Effector memory CD8-positive, alpha-beta T cell (primary cell): ENCODE results near the gene MAGI1.

Experiments used
- ATAC-seq: fragments of 150-1000 bp; cut with Tn5 transposase; replicated peaks from 2 replicates; pipeline ENCODE4 v1.10.0; 2021; ENCODE audit warnings: mild to moderate bottlenecking, moderate library complexity
- DNase-seq, 3 experiments: peaks; one replicate each; pipeline ENCODE4 v3.0.0; 2021
- H3K27ac Mint-ChIP-seq, 2 donors: one replicate each; pipeline ENCODE4 v1.8.0; 2022; ENCODE audit warnings: mild to moderate bottlenecking in 2 of 2, mixed read lengths in 2 of 2, moderate library complexity in 2 of 2
- H3K27me3 Mint-ChIP-seq, 2 donors: one replicate each; pipeline ENCODE4 v1.8.0; 2022; ENCODE audit warnings: mixed read lengths in 2 of 2
- H3K36me3 Mint-ChIP-seq: one replicate; pipeline ENCODE4 v1.8.0; 2022; ENCODE audit warnings: mild to moderate bottlenecking, moderate library complexity, mixed read lengths; ENCODE audit not compliant: insufficient read depth
- H3K4me1 Mint-ChIP-seq, 2 donors: one replicate each; pipeline ENCODE4 v1.8.0; 2022; ENCODE audit warnings: low read depth in 2 of 2, mixed read lengths in 2 of 2
- H3K4me3 Mint-ChIP-seq, 2 donors: one replicate each; pipeline ENCODE4 v1.8.0; 2022; ENCODE audit warnings: mild to moderate bottlenecking in 2 of 2, mixed read lengths in 2 of 2, moderate library complexity in 2 of 2
- H3K9me3 Mint-ChIP-seq, 2 donors: one replicate each; pipeline ENCODE4 v1.8.0; 2022; ENCODE audit warnings: mixed read lengths in 2 of 2

The MAGI1 gene

DNA sequence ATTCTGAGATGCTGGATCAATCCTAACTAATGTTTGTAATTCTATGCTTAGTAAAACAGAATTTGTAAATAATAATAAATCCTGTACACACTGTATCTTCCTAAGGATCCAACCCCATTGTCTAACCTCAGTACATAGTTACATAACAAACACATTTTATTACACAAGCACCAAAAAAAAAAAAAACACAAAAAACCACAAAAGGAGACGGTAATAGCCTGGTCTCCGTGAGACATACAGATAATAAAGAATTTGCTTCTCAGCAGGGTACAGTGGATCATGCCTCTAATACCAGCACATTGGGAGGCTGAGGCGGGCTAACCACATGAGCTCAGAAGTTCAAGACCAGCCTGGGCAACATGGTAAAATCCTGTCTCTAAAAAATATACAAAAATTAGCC lies 558.7 kb downstream of the MAGI1 start:
- Mint-ChIP-seq H3K36me3 (no peaks in the 10 kb centered on the region), H3K9me3 (peaks cover 2 to 8% of the 10 kb centered on the region in 2 donors), H3K27ac (no peak overlapping the region), H3K4me1 (no peaks in the 10 kb centered on the region), H3K4me3 (no peak overlapping the region), H3K27me3 (no peaks in the 10 kb centered on the region)
- ATAC-seq: no peak
- DNase-seq: no peak

DNA sequence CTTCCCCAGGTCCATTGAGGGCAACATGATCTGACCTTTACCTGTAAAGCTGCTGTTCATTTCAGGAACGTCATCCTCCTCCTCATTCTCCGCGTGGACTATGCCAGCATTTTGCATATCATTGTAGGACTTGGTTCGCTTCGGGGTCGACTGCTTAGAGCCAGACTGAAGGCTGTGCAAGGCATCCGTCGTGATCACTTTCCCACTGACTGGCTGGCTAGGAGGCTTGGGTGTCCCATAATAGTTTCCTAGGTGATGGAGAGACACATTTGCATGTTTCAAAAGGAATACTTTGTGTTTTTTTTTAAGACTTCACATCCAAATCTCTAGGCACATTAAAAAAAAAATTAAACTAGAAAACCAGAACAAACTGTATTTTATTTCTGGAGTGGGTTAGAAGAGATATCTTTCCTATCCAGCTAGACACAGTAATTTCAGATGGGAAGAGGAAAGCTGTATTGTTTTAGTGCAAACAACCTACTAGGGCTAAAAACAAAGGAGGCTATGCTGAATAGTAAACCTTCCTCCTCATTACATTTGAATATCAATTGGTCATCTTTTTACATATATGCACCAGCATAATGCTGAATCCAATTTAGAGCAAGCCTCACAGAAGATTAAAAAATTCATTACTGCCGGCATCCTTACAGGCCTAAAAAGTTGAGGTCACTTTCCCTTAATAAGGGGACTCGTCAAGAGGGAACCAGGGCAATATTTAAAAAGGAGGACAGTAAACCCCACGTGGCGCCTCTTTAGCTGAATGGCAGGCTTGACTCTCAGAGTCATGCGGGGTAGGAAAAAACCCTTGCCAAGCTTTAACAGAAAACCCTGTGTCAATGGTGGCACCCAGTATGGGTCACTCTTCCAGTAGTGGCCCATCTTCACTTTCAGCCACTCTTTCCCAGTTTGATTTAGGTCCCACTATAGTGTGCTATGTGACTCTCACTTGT lies 559.9 kb downstream of the MAGI1 start:
- no peaks in the 10 kb centered on the region for H3K27me3 Mint-ChIP-seq
- peaks cover 0 to 2% of the 10 kb centered on the region in 2 donors for H3K9me3 Mint-ChIP-seq
- H3K4me1 Mint-ChIP-seq: no peaks in the 10 kb centered on the region
- ATAC-seq: no peak
- no peak overlapping the region for H3K4me3 Mint-ChIP-seq
- H3K27ac Mint-ChIP-seq: no peak overlapping the region
- no peaks in the 10 kb centered on the region for H3K36me3 Mint-ChIP-seq
- DNase-seq: no peak

DNA sequence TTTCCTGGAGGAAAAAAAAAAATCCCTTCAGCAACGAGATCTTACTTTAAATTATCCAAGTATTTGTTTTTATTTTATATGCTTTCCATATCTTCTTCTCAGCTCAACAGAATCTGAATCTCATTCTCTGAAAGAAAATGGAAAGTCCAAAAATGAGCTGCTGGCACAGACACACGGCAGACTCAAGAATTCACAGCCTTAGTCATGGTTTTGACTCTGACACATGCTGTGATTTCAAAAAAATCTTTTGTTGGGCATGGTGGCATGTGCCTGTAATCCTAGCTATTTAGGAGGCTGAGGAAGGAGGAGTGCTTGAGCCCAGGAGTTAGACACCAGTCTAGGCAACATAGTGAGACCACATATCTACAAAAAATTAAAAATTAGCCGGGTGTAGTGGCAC lies 565.0 kb downstream of the MAGI1 start:
- H3K4me1 Mint-ChIP-seq: no peaks in the 10 kb centered on the region
- DNase-seq: no peak
- H3K4me3 Mint-ChIP-seq: no peak overlapping the region
- H3K27me3 Mint-ChIP-seq: no peaks in the 10 kb centered on the region
- H3K36me3 Mint-ChIP-seq: no peaks in the 10 kb centered on the region
- no peak overlapping the region for H3K27ac Mint-ChIP-seq
- H3K9me3 Mint-ChIP-seq: peaks cover 0 to 2% of the 10 kb centered on the region in 2 donors
- ATAC-seq: no peak

DNA sequence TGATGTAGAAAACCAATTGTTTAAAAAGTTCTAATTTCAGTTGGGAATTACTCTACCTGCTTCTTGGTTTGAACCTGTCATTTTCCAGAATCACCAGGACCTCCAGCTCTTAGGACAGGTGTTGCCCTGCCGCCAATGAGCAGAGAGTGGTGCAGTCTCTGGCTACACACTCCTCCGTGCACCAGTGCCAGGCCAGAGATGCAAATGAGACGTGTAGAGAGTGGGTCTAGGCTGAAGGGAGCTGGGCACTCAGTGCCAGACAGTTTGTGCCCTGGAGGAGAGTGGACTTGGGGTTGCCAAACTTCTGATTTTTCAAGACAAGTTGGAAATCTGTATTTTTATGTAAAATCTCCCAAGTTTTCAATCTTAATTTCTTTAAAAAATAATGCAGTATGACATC lies 566.2 kb downstream of the MAGI1 start:
- H3K4me3 Mint-ChIP-seq: no peak overlapping the region
- H3K36me3 Mint-ChIP-seq: no peaks in the 10 kb centered on the region
- ATAC-seq: no peak
- no peak for DNase-seq
- H3K4me1 Mint-ChIP-seq: no peaks in the 10 kb centered on the region
- H3K27me3 Mint-ChIP-seq: no peaks in the 10 kb centered on the region
- no peak overlapping the region for H3K27ac Mint-ChIP-seq
- peaks cover 0 to 2% of the 10 kb centered on the region in 2 donors for H3K9me3 Mint-ChIP-seq

DNA sequence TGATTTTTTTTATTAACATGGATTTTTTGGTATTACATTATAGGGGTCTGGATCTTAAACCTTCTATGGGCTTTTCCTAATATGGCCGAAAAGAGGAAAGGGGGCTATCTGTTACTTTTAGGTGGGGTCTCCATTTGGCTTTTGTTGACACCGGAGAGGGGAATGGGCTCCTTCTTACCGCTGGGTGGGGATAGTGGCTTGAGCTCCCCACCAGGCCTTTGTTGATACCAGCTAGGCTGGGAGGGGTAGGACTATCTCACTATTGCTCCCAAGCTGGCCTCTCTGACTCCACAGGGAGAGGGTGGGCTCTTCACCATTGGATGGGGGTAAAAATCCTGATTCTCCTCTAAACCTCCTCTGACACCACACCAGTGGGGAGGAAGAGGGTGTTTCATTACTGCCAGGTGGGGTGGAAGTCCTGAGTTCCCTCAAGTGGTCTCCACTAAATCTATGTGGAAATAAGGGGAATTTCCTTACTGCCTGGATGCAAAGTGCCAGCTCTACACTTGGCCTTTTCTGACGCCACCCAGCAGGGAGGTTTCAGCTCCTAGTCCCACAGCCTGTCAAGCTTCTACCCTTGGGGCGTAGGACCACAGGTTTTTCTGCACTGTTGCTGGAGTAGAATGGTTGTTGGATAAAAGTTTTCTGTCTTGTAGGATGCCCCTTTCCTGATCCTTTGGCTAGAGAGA lies 572.3 kb downstream of the MAGI1 start:
- no peaks in the 10 kb centered on the region for H3K4me1 Mint-ChIP-seq
- no peaks in the 10 kb centered on the region for H3K27me3 Mint-ChIP-seq
- H3K36me3 Mint-ChIP-seq: no peaks in the 10 kb centered on the region
- ATAC-seq (no peak), DNase-seq (no peak)
- peaks cover 4 to 23% of the 10 kb centered on the region in 2 donors for H3K9me3 Mint-ChIP-seq
- H3K27ac Mint-ChIP-seq: no peak overlapping the region
- H3K4me3 Mint-ChIP-seq: no peak overlapping the region

DNA sequence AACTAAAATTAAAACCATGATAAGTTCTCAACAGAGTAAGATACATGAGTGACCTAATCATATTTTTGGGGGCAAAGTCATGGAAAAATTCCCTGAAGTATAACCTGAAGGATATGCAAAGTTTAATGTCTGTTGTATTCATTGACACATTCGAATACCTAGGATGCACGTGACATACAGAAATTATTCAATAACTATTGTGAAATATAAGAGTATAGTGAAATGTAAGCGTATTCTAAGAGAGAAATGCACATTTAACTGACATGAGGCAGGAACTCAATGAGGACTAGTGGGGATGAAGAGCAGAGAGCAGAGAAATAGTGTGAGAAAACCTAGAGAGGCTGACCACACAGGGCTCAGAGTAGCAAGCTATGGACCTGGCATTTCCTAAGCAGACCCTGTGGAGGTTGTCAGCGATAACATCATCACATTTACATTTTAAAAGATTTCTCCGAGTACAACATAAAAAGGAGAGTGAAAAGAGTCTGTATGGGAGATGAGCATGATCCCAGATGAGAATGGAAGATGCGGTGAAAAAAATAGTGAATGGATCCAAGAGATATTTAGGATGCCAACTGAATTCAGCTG lies 588.8 kb downstream of the MAGI1 start:
- DNase-seq: no peak
- ATAC-seq: no peak
- Mint-ChIP-seq H3K4me1 (no peaks in the 10 kb centered on the region), H3K27ac (no peak overlapping the region), H3K4me3 (no peak overlapping the region), H3K9me3 (peaks cover 10 to 21% of the 10 kb centered on the region in 2 donors), H3K36me3 (no peaks in the 10 kb centered on the region), H3K27me3 (no peaks in the 10 kb centered on the region)

DNA sequence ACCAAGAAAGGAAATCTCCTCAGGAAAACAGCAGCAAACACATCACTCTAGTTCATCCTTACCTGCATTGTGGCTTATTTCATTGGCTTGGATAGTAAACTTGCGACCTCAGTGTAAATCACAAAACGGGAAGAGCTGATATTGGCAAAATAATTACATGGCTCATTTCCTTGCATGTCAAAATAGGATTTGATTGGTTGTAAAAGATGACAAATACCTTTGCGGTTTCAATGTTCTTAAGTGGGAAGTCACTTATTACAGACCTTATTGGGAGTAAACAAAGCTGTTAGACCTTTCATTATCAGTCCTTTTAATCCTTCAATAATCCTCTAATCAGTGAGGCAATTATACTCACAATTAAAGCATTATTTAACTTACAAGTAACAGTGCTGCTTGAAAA lies 590.6 kb downstream of the MAGI1 start:
- Mint-ChIP-seq H3K27ac (no peak overlapping the region), H3K36me3 (no peaks in the 10 kb centered on the region), H3K4me3 (no peak overlapping the region), H3K9me3 (peaks cover 12 to 21% of the 10 kb centered on the region in 2 donors), H3K27me3 (no peaks in the 10 kb centered on the region), H3K4me1 (no peaks in the 10 kb centered on the region)
- ATAC-seq: no peak
- DNase-seq: no peak

DNA sequence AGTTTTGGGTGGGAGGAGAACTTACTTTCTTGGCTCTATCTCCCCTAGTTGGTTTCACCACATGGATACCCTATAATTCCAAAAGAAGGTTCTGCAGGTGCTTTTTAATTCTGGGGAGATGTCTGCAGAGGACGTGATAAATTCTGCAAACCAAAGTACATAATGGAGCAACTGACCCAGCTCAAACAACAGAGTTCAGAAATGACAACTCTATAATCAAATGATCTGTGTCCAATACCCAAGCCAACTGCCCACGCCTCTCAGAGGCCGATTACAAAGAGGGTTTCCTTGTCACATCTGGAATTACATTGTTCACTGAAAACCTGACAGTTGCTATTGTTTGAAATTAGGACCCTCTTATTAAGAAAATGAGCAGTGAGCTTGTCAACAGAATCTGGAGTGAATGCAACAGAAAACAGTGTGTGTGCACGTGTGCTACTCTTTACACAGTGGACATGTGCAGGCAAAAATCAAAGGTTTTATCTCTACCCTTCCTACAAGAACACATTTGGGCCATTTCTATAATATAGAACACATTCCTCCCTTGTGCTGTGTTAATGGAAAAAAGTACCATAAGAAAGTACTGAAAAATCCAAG lies 593.0 kb downstream of the MAGI1 start:
- Mint-ChIP-seq H3K27ac (no peak overlapping the region), H3K4me1 (no peaks in the 10 kb centered on the region), H3K4me3 (no peak overlapping the region), H3K27me3 (no peaks in the 10 kb centered on the region), H3K9me3 (peaks cover 12 to 21% of the 10 kb centered on the region in 2 donors), H3K36me3 (no peaks in the 10 kb centered on the region)
- ATAC-seq: no peak
- DNase-seq: no peak

DNA sequence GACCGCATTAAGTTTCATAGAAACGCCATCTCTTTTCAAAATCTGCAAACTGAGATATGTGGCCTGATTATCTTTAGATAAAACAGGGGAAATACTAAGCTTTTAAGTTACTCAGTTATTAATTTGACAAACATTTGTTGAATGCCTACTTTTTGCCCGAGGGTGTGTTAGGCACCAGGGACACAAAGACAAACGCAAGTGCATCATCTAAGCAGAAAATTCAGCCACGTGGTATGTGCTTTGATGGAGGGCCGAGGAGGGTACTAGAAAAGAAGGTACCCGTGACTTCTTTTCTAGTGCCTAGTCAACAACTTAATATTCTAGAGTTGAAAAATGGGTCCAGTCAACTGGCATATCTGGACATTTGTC lies 594.3 kb downstream of the MAGI1 start:
- no peaks in the 10 kb centered on the region for H3K36me3 Mint-ChIP-seq
- H3K4me3 Mint-ChIP-seq: no peak overlapping the region
- no peaks in the 10 kb centered on the region for H3K4me1 Mint-ChIP-seq
- no peak overlapping the region for H3K27ac Mint-ChIP-seq
- peaks cover 7 to 11% of the 10 kb centered on the region in 2 donors for H3K9me3 Mint-ChIP-seq
- H3K27me3 Mint-ChIP-seq: no peaks in the 10 kb centered on the region
- ATAC-seq: no peak
- no peak for DNase-seq

DNA sequence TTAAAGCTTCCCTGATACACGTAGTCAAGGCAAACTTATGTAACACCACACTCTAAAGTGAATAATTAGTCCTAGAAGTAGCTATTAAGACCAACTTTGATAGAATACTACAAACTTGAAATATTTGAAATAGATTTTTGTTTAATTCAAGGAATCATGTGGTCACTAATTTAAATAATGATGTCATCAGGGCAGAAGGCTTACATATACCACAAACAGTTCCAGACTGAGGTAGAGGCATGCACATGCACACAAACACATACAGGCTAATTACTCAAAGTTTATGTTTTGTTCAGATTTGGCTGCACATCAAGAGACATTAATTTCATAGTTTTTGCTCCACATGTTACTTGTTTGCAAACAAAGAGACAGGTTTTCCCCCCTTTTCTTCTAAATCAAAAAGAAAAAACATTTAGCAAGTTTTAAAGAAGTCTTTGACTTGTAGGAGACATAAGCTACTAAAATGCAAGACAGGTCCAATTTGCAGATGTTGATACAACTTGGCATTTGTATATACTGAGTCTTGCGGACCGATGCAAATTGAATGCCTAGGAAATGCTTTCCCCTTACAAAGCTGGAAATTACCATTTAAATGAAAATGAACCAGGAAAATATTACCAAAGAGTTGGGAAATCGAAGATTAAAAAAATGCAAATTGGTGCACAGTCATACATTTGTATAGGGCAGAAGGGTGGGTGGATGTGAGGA lies 594.8 kb downstream of the MAGI1 start:
- Mint-ChIP-seq H3K27me3 (no peaks in the 10 kb centered on the region), H3K4me1 (no peaks in the 10 kb centered on the region), H3K36me3 (no peaks in the 10 kb centered on the region), H3K4me3 (no peak overlapping the region), H3K9me3 (peaks cover 7 to 11% of the 10 kb centered on the region in 2 donors), H3K27ac (no peak overlapping the region)
- no peak for DNase-seq
- ATAC-seq: no peak

DNA sequence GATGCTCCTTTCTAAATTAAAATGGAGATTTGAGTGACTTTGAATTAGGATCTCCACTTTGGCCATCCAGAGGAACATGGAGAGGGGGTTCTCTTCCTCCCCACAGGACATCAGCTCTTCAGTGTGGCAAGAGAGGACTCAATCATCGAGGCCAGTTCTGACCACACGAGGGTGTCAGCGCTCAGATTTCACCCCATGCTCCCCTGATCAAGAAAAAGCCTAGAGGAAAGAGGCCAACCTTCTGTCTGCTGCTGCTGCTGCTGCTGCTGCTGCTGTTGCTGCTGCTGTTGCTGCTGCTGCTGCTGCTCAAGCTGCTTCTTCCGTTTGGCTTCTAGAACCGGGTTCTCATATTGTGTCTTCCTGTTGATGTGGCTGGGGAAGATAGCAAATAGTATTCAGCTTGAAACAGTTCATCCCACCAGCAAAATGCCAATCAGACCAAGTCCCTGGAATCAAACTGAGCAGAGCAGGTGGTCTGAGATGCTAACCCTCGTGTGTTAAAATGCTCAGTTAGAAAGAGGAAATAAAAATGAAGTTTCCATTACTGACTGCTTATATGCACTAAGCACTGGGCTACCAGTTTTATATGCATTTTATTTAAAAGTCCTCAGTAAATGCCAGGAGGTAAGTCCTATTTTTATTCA lies 599.0 kb downstream of the MAGI1 start:
- Mint-ChIP-seq H3K27me3 (no peaks in the 10 kb centered on the region), H3K9me3 (peaks cover 0 to 8% of the 10 kb centered on the region in 2 donors), H3K4me1 (no peaks in the 10 kb centered on the region), H3K27ac (no peak overlapping the region), H3K4me3 (no peak overlapping the region), H3K36me3 (no peaks in the 10 kb centered on the region)
- no peak for ATAC-seq
- DNase-seq: no peak

DNA sequence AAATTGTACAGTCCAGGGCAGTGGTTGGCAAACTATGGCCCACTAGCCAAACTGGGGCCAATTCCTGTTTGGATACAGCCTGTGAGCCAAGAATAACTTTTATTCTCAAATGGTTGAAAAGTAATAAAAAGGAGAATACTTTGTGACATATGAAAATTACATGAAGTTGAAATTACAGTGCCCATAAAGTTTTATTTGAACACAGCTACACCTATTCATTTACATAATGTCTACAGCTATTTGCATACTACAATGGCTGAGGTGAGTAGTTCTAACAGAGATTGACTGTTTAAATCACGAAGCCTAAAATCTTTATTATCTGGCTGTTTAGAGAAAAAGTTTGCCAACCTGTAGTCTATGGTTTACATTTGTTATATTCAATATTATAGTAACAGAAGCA lies 600.1 kb downstream of the MAGI1 start:
- ATAC-seq: no peak
- no peaks in the 10 kb centered on the region for H3K36me3 Mint-ChIP-seq
- H3K9me3 Mint-ChIP-seq: peaks cover 0 to 8% of the 10 kb centered on the region in 2 donors
- no peaks in the 10 kb centered on the region for H3K27me3 Mint-ChIP-seq
- no peaks in the 10 kb centered on the region for H3K4me1 Mint-ChIP-seq
- H3K4me3 Mint-ChIP-seq: no peak overlapping the region
- no peak overlapping the region for H3K27ac Mint-ChIP-seq
- DNase-seq: no peak

DNA sequence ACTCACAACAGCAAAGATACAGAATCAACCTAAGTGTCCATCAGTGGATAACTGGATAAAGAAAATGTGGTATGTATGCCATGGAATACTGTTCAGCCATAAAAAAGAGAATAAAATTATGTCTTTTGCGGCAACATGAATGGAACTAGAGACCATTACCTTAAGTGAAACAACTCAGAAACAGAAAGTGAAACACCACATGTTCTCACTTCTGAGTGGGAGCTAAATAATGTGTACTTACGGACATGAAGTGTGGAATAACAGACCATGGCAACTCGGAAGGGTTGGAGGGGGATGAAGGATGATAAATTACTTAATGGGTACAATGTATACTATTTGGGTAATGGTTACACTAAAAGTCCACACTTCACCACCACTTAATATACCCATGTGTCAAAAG lies 600.6 kb downstream of the MAGI1 start:
- Mint-ChIP-seq H3K36me3 (no peaks in the 10 kb centered on the region), H3K9me3 (peaks cover 0 to 6% of the 10 kb centered on the region in 2 donors), H3K27ac (no peak overlapping the region), H3K4me1 (no peaks in the 10 kb centered on the region), H3K27me3 (no peaks in the 10 kb centered on the region), H3K4me3 (no peak overlapping the region)
- no peak for ATAC-seq
- DNase-seq: no peak
